Measurements from ENCODE around the gene ULBP3.

DNA sequence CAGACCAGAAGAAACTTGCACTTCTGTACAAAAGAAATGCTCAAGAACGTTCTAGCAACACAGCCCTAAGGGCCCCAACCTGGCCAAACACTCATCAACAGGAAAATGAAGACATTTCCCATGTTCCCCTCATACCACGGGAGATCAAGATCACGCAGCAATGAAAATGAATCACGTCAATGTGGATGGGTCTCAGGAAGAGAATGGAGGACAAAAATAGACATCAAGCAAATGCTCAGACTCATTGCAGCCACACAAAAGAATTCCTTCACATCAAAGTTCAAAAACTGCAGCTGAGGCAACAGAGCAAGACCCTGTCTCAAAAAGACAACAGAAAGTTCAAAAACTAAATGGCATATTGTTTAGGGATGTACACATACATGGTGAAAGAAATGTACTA is 18.1 kb downstream of the ULBP3 start:
- TF ChIP-seq CTCF (IDR thresholded peaks at IDR 0.05; ENCODE audit: insufficient read depth, low read length, poor library complexity, severe bottlenecking): no peak
- no peak for TF ChIP-seq EZH2phosphoT487 (conservative IDR thresholded peaks at IDR 0.05; ENCODE audit: low read length)
